Fibroblast of the conjunctiva (primary cell): Measurements from ENCODE around the gene PRKG2.

Experiments
- DNase-seq: peaks from one replicate; pipeline ENCODE4 v3.0.0-alpha.2; 2010; ENCODE audit warnings: low read depth

Gene PRKG2

GRCh38 chr4:81215931-81216330, 909 bp upstream of the PRKG2 start:
- DNase-seq, result no peak

- DNase-seq, result no peak
Measured at GRCh38 chr4:81214144-81214880, 710 bp downstream of the PRKG2 start.

- DNase-seq, result no peak
Measured at GRCh38 chr4:81213671-81214070, 1.4 kb downstream of the PRKG2 start.

- DNase-seq, result peak; percentile 26
Measured at GRCh38 chr4:81211956-81212355, 3.1 kb downstream of the PRKG2 start.

GRCh38 chr4:81207828-81208227, 7.2 kb downstream of the PRKG2 start:
- peak; percentile 78 for DNase-seq

GRCh38 chr4:81205302-81205701, 9.7 kb downstream of the PRKG2 start:
- DNase-seq, result no peak

GRCh38 chr4:81204571-81204970, 10.5 kb downstream of the PRKG2 start:
- no peak for DNase-seq

- no peak for DNase-seq
Measured at GRCh38 chr4:81199831-81200230, 15.2 kb downstream of the PRKG2 start.

- no peak for DNase-seq
Measured at GRCh38 chr4:81198609-81199008, 16.4 kb downstream of the PRKG2 start.

GRCh38 chr4:81197864-81198524, 17.0 kb downstream of the PRKG2 start:
- no peak for DNase-seq

GRCh38 chr4:81196126-81196650, 18.8 kb downstream of the PRKG2 start:
- DNase-seq, result no peak

GRCh38 chr4:81195475-81195874, 19.5 kb downstream of the PRKG2 start:
- DNase-seq, result no peak

- DNase-seq, result no peak
Measured at GRCh38 chr4:81194286-81194685, 20.7 kb downstream of the PRKG2 start.

- DNase-seq, result no peak
Measured at GRCh38 chr4:81180916-81181315, 34.1 kb downstream of the PRKG2 start.

GRCh38 chr4:81179326-81179725, 35.7 kb downstream of the PRKG2 start:
- DNase-seq, result no peak

GRCh38 chr4:81173213-81173612, 41.8 kb downstream of the PRKG2 start:
- peak; percentile 23 for DNase-seq

GRCh38 chr4:81166458-81167160, 48.4 kb downstream of the PRKG2 start:
- DNase-seq, result peak; percentile 51

- DNase-seq, result peak; percentile 56
Measured at GRCh38 chr4:81165861-81166430, 49.1 kb downstream of the PRKG2 start.

- no peak for DNase-seq
Measured at GRCh38 chr4:81164623-81165416, 50.2 kb downstream of the PRKG2 start.

GRCh38 chr4:81164126-81164525, 50.9 kb downstream of the PRKG2 start:
- DNase-seq, result no peak

GRCh38 chr4:81162752-81163458, 52.1 kb downstream of the PRKG2 start:
- no peak for DNase-seq
